HG02973 (cell line): Measurements from ENCODE around the gene GPR148.

ENCODE experiments used
- ATAC-seq: cut with Tn5 transposase; IDR thresholded peaks from one replicate; pipeline ENCODE4 v1.9.1; 2021; ENCODE audit warnings: moderate library complexity; ENCODE audit not compliant: unreplicated experiment

Gene GPR148

GRCh38 chr2:130749078-130749477 lies 20.2 kb downstream of the GPR148 start:
- ATAC-seq, result no peak

- ATAC-seq, result no peak
These were observed 20.8 kb downstream of the GPR148 start for GRCh38 chr2:130749641-130750040.

- ATAC-seq, result no peak
These were observed 25.9 kb downstream of the GPR148 start for GRCh38 chr2:130754811-130755210.

GRCh38 chr2:130755256-130756052 lies 26.6 kb downstream of the GPR148 start, which contains the start of gene AMER3:
Gene AMER3 (plus strand): TSS chr2:130755540. CDS start chr2:130762073, 6,533 bp downstream.
- ATAC-seq, result no peak

GRCh38 chr2:130756053-130756873 lies 27.4 kb downstream of the GPR148 start:
- no peak for ATAC-seq

- no peak for ATAC-seq
These were observed 28.2 kb downstream of the GPR148 start for GRCh38 chr2:130756874-130757668.

GRCh38 chr2:130759906-130760753 lies 31.3 kb downstream of the GPR148 start:
- no peak for ATAC-seq

- no peak for ATAC-seq
These were observed 32.2 kb downstream of the GPR148 start for GRCh38 chr2:130760754-130761751.

- ATAC-seq, result no peak
These were observed 33.4 kb downstream of the GPR148 start for GRCh38 chr2:130762031-130762909.

- no peak for ATAC-seq
These were observed 34.1 kb downstream of the GPR148 start for GRCh38 chr2:130762910-130763385.

GRCh38 chr2:130763405-130763804 lies 34.5 kb downstream of the GPR148 start:
- ATAC-seq, result no peak

- no peak for ATAC-seq
These were observed 35.4 kb downstream of the GPR148 start for GRCh38 chr2:130764035-130764820.

- ATAC-seq, result no peak
These were observed 35.9 kb downstream of the GPR148 start for GRCh38 chr2:130764821-130765115.

- no peak for ATAC-seq
These were observed 36.6 kb downstream of the GPR148 start for GRCh38 chr2:130765464-130765863.

GRCh38 chr2:130766037-130766436 lies 37.2 kb downstream of the GPR148 start:
- ATAC-seq, result no peak

GRCh38 chr2:130766711-130767407 lies 38.0 kb downstream of the GPR148 start:
- no peak for ATAC-seq

GRCh38 chr2:130767408-130767775 lies 38.5 kb downstream of the GPR148 start:
- no peak for ATAC-seq
